Mesendoderm (in vitro differentiated cells): ENCODE measurements around the gene SAA4.
A peak's percentile ranks its signal among the peaks of the same experiment; 100 is the strongest.
"Not testable (repeated sequence)": the region's sequence is repeated elsewhere in the genome, so short reads cannot be mapped to it uniquely, and the experiment has no call there.

Source experiments
- DNase-seq: peaks from one replicate; pipeline ENCODE4 v3.0.0; 2013
- H2AK5ac ChIP-seq: 2 replicates; pipeline ENCODE4 v1.6.1; 2013; ENCODE audit warnings: low read length, inconsistent platforms
- H2BK120ac ChIP-seq: 2 replicates; pipeline ENCODE4 v1.6.1; 2013; ENCODE audit warnings: low read depth, mild to moderate bottlenecking, low read length, moderate library complexity, mixed read lengths
- H2BK15ac ChIP-seq: replicated peaks from 2 replicates; pipeline ENCODE4 v1.6.1; 2013; ENCODE audit warnings: low read depth, mild to moderate bottlenecking, moderate library complexity
- H2BK5ac ChIP-seq: 2 replicates; pipeline ENCODE4 v1.6.1; 2013; ENCODE audit warnings: low read length, inconsistent platforms
- H3K18ac ChIP-seq: 2 replicates; pipeline ENCODE4 v1.6.1; 2013; ENCODE audit warnings: mild to moderate bottlenecking, low read length, mixed read lengths
- H3K23ac ChIP-seq: one replicate; pipeline ENCODE4 v1.6.1; 2013; ENCODE audit warnings: low read length
- H3K27ac ChIP-seq: 2 replicates; pipeline ENCODE4 v1.5.1; 2013; ENCODE audit warnings: low read depth, mild to moderate bottlenecking, inconsistent platforms, low read length, moderate library complexity
- H3K27me3 ChIP-seq: 2 replicates; pipeline ENCODE4 v1.6.1; 2013; ENCODE audit warnings: low read length, control low read depth, mild to moderate bottlenecking, inconsistent platforms; ENCODE audit not compliant: insufficient read depth, poor library complexity
- H3K36me3 ChIP-seq: 2 replicates; pipeline ENCODE4 v1.6.1; 2013; ENCODE audit warnings: low read length, inconsistent platforms; ENCODE audit not compliant: control insufficient read depth, insufficient read depth
- H3K4ac ChIP-seq: one replicate; pipeline ENCODE4 v1.6.1; 2013; ENCODE audit warnings: low read depth, mild to moderate bottlenecking, low read length, moderate library complexity
- H3K4me1 ChIP-seq: 2 replicates; pipeline ENCODE4 v1.6.1; 2013; ENCODE audit warnings: low read depth, low read length, inconsistent platforms; ENCODE audit not compliant: control insufficient read depth
- H3K4me2 ChIP-seq: 2 replicates; pipeline ENCODE4 v1.6.1; 2013; ENCODE audit warnings: low read length
- H3K4me3 ChIP-seq: 2 replicates; pipeline ENCODE4 v1.5.1; 2013; ENCODE audit warnings: mild to moderate bottlenecking, low read length
- H3K56ac ChIP-seq: one replicate; pipeline ENCODE4 v1.6.1; 2013; ENCODE audit warnings: low read length
- H3K79me1 ChIP-seq: 2 replicates; pipeline ENCODE4 v1.6.1; 2013; ENCODE audit warnings: low read length, inconsistent platforms
- H3K79me2 ChIP-seq: 2 replicates; pipeline ENCODE4 v1.6.1; 2013; ENCODE audit warnings: mild to moderate bottlenecking, low read length; ENCODE audit not compliant: control insufficient read depth, insufficient read depth
- H3K9ac ChIP-seq: 2 replicates; pipeline ENCODE4 v1.6.1; 2013; ENCODE audit warnings: low read length, inconsistent platforms
- H4K5ac ChIP-seq: one replicate; pipeline ENCODE4 v1.6.1; 2013; ENCODE audit warnings: low read length
- H4K8ac ChIP-seq: one replicate; pipeline ENCODE4 v1.6.1; 2013; ENCODE audit warnings: low read depth, mild to moderate bottlenecking, control low read depth, low read length, moderate library complexity
- WGBS: extraction: QIAGEN DNeasy Blood & Tissue Kit; methylation state at CpG from one replicate; pipeline ENCODE4 v1.1.7; 2013; ENCODE audit warnings: low lambda C conversion rate, missing lambda C conversion rate; ENCODE audit not compliant: insufficient coverage; ENCODE audit errors: extremely low coverage; 5-methylcytosine and 5-hydroxymethylcytosine counted together

The SAA4 gene

GRCh38 chr11:18246379-18247190 lies 10.0 kb upstream of the SAA4 start:
- H3K4ac ChIP-seq, H3K4me2 ChIP-seq, H3K79me2 ChIP-seq, H3K4me3 ChIP-seq, H3K27me3 ChIP-seq, H3K79me1 ChIP-seq, H2BK5ac ChIP-seq, H4K5ac ChIP-seq, H2BK120ac ChIP-seq, H4K8ac ChIP-seq, H3K9ac ChIP-seq, DNase-seq, H3K4me1 ChIP-seq, H3K23ac ChIP-seq, H2AK5ac ChIP-seq, H2BK15ac ChIP-seq, H3K56ac ChIP-seq, H3K27ac ChIP-seq, H3K18ac ChIP-seq, H3K36me3 ChIP-seq: not testable (repeated sequence)
- no CpG with 5 or more reads among the region's 11 CpGs for WGBS

DNA sequence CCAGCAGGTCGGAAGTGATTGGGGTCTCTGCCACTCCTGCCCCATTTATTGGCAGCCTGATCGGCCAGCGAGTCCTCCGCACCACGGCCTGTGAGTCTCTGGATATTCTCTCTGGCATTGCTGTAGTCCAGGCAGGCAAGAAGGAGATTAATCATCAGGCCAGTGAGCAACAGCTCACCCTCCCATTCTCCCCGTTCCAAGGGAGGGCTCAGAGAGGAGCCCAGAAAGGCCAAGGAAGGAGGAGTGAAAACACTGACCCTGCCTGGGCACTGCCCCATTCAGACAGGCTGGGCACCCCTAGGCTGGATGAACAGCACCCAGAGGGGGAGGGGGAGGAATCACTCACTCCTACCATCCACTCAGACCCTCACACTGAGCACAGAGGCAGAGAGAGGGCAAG lies 8.8 kb upstream of the SAA4 start:
- H3K27ac ChIP-seq = no peak overlapping the region
- H2BK15ac ChIP-seq = no peak overlapping the region
- no peaks in the 10 kb centered on the region for H3K27me3 ChIP-seq
- H3K23ac ChIP-seq = no peak overlapping the region
- no peak for DNase-seq
- no peak overlapping the region for H2BK5ac ChIP-seq
- no peak overlapping the region for H2AK5ac ChIP-seq
- no peak overlapping the region for H4K8ac ChIP-seq
- H3K4me2 ChIP-seq = no peak overlapping the region
- H3K4me1 ChIP-seq = no peaks in the 10 kb centered on the region
- no peak overlapping the region for H2BK120ac ChIP-seq
- no peaks in the 10 kb centered on the region for H3K79me2 ChIP-seq
- H3K79me1 ChIP-seq = no peaks in the 10 kb centered on the region
- no peak overlapping the region for H3K9ac ChIP-seq
- no peak overlapping the region for H3K4me3 ChIP-seq
- no peaks in the 10 kb centered on the region for H3K36me3 ChIP-seq
- H3K4ac ChIP-seq = no peak overlapping the region
- no CpG with 5 or more reads among the region's 6 CpGs for WGBS
- H4K5ac ChIP-seq = no peak overlapping the region
- H3K18ac ChIP-seq = no peak overlapping the region
- no peak overlapping the region for H3K56ac ChIP-seq

DNA sequence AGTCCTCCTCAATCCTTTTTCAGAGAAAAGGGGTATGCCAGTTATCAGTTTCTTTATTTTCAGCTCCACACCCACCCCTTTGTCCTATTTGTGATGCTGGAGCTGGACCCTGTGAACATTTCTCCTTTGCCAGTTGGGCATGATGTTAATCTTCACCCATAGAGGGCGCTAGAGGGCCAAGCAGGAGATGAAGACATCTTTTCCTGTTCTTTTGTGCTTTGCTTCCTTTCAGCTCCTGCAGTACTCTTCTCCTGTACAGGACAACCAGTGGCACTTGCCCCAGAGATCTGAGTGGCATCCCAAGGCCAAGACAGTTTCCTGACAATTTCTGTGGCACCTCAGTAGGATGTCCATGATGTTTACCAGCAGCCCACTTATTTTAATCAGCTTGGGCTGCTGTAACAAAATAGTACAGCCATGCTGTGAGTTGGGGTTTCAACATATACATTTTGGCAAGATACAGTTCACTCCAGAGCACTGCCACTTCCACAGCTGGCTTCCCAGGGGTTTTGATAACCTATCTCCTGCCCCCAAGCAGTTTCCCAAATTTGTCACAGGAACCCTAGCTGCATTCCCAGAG lies 7.3 kb upstream of the SAA4 start:
- Histone ChIP-seq H3K4me1 (no peaks in the 10 kb centered on the region), H2BK5ac (no peak overlapping the region), H2BK15ac (no peak overlapping the region), H4K8ac (no peak overlapping the region), H3K23ac (no peak overlapping the region), H4K5ac (no peak overlapping the region), H3K27me3 (no peaks in the 10 kb centered on the region), H3K79me2 (no peaks in the 10 kb centered on the region), H3K79me1 (no peaks in the 10 kb centered on the region), H2BK120ac (no peak overlapping the region), H3K18ac (no peak overlapping the region), H3K4me2 (no peak overlapping the region), H3K9ac (no peak overlapping the region), H2AK5ac (no peak overlapping the region), H3K4ac (no peak overlapping the region), H3K27ac (no peak overlapping the region), H3K56ac (no peak overlapping the region), H3K36me3 (no peaks in the 10 kb centered on the region), H3K4me3 (no peak overlapping the region)
- WGBS = no CpG with 5 or more reads among the region's 1 CpG
- peak; percentile 83 for DNase-seq

DNA sequence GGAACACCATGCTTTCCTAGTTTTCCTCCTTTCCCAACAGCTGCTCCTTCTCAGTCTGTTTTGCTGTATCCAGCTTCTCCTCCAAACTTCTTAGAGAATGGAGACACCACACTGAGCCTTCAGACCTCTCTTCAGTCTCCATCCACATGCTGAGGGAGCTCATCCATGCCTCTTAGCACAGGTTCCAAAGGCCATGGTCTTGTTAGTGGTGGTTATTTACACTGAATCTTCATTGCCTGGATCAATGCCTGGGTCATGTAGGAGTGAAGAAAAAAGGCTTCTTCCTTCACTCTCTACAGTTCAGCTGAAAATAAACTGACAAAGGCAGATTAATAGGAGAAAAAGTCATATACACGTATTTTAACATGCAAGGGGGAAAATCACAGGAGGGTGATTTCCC lies 3.1 kb upstream of the SAA4 start:
- no peak overlapping the region for H3K18ac ChIP-seq
- H3K79me1 ChIP-seq = no peaks in the 10 kb centered on the region
- H3K79me2 ChIP-seq = no peaks in the 10 kb centered on the region
- H3K4me3 ChIP-seq = no peak overlapping the region
- H3K4me1 ChIP-seq = no peaks in the 10 kb centered on the region
- no peaks in the 10 kb centered on the region for H3K27me3 ChIP-seq
- no peak overlapping the region for H2AK5ac ChIP-seq
- WGBS = no CpG with 5 or more reads among the region's 1 CpG
- no peak overlapping the region for H4K5ac ChIP-seq
- no peaks in the 10 kb centered on the region for H3K36me3 ChIP-seq
- no peak overlapping the region for H2BK15ac ChIP-seq
- no peak overlapping the region for H3K23ac ChIP-seq
- no peak for DNase-seq
- no peak overlapping the region for H4K8ac ChIP-seq
- no peak overlapping the region for H3K56ac ChIP-seq
- H2BK120ac ChIP-seq = no peak overlapping the region
- H3K9ac ChIP-seq = no peak overlapping the region
- H3K4me2 ChIP-seq = no peak overlapping the region
- H3K27ac ChIP-seq = no peak overlapping the region
- no peak overlapping the region for H2BK5ac ChIP-seq
- no peak overlapping the region for H3K4ac ChIP-seq

- H3K79me1 ChIP-seq = no peaks in the 10 kb centered on the region
- H3K4me2 ChIP-seq = no peak overlapping the region
- no peak overlapping the region for H4K5ac ChIP-seq
- no peak overlapping the region for H3K18ac ChIP-seq
- no peak overlapping the region for H2AK5ac ChIP-seq
- no peak overlapping the region for H2BK120ac ChIP-seq
- peak; percentile 21 for DNase-seq
- no CpG with 5 or more reads among the region's 8 CpGs for WGBS
- no peak overlapping the region for H3K56ac ChIP-seq
- H3K23ac ChIP-seq = no peak overlapping the region
- H2BK15ac ChIP-seq = no peak overlapping the region
- H3K79me2 ChIP-seq = no peaks in the 10 kb centered on the region
- no peak overlapping the region for H4K8ac ChIP-seq
- no peak overlapping the region for H3K4me3 ChIP-seq
- no peak overlapping the region for H3K27ac ChIP-seq
- no peak overlapping the region for H3K9ac ChIP-seq
- no peaks in the 10 kb centered on the region for H3K27me3 ChIP-seq
- no peak overlapping the region for H2BK5ac ChIP-seq
- no peak overlapping the region for H3K4ac ChIP-seq
- H3K36me3 ChIP-seq = no peaks in the 10 kb centered on the region
- H3K4me1 ChIP-seq = no peaks in the 10 kb centered on the region
Observed at GRCh38 chr11:18235394-18236334, 938 bp downstream of the SAA4 start.
